ENCODE results near the gene MYOCD.

- TF ChIP-seq REST (IDR thresholded peaks at IDR 0.05; ENCODE audit: insufficient read depth in 1 of 2, low read depth in 2 of 2, low read length in 1 of 2) (no peak), POLR2AphosphoS5 (IDR thresholded peaks at IDR 0.05; ENCODE audit: low read depth, low read length) (no peak), SIN3A (IDR thresholded peaks at IDR 0.05; ENCODE audit: borderline replicate concordance, insufficient read depth, low read depth, low read length) (no peak), TCF7L2 (IDR thresholded peaks at IDR 0.05; ENCODE audit: low read depth, low read length) (no peak)
- TF ChIP-seq, protein P1, sequence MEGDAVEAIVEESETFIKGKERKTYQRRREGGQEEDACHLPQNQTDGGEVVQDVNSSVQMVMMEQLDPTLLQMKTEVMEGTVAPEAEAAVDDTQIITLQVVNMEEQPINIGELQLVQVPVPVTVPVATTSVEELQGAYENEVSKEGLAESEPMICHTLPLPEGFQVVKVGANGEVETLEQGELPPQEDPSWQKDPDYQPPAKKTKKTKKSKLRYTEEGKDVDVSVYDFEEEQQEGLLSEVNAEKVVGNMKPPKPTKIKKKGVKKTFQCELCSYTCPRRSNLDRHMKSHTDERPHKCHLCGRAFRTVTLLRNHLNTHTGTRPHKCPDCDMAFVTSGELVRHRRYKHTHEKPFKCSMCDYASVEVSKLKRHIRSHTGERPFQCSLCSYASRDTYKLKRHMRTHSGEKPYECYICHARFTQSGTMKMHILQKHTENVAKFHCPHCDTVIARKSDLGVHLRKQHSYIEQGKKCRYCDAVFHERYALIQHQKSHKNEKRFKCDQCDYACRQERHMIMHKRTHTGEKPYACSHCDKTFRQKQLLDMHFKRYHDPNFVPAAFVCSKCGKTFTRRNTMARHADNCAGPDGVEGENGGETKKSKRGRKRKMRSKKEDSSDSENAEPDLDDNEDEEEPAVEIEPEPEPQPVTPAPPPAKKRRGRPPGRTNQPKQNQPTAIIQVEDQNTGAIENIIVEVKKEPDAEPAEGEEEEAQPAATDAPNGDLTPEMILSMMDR (IDR thresholded peaks at IDR 0.05): no peak
Measured at GRCh38 chr17:12727076-12727760, 61.5 kb downstream of the MYOCD start.

Data from Panc1 (cell line).